ENCODE measurements around the gene SERPINB3.

DNA sequence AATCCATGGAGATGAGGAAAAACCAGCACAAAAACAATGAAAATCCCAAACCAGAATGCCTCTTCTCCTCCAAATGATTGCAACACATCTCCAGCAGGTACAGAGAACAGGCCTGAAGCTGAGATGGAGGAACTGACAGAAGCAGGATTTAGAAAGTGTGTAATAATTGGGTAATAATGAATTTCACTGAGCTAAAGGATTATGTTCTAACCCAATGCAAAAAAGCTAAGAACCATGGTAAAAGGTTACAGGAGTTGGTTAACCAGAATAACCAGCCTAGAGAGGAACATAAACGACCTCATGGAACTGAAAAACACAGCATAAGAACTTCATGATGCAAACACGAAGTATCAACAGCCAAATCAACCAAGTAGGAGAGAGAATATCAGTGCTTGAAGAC is 27.4 kb upstream of the SERPINB3 start:
- TF ChIP-seq GATA3 (IDR thresholded peaks at IDR 0.05; ENCODE audit: low read depth, low read length) (no peak), GATA2 (IDR thresholded peaks at IDR 0.05; ENCODE audit: low read depth, low read length) (no peak)
